PC-3 (cell line): ENCODE data around the gene ENKD1.

Experiments
- EZH2 ChIP-seq: fragments of 300-600 bp; sonication (generic); IDR thresholded peaks from one replicate; pipeline ENCODE4 v1.6.1; 2017; ENCODE audit warnings: antibody characterized with exemption, mild to moderate bottlenecking, low read length; ENCODE audit not compliant: unreplicated experiment
- EZH2phosphoT487 ChIP-seq: fragments of 300-600 bp; sonication (generic); IDR thresholded peaks from 2 replicates; pipeline ENCODE4 v1.6.1; 2018; ENCODE audit warnings: mild to moderate bottlenecking, antibody characterized with exemption, low read length, borderline replicate concordance
- TF ChIP-seq, protein P1 (sequence below): fragments of 300-600 bp; sonication (generic); conservative IDR thresholded peaks from 2 replicates; pipeline ENCODE4 v1.5.1; 2017; ENCODE audit warnings: antibody characterized with exemption, low read depth, mild to moderate bottlenecking, low read length

DNA sequence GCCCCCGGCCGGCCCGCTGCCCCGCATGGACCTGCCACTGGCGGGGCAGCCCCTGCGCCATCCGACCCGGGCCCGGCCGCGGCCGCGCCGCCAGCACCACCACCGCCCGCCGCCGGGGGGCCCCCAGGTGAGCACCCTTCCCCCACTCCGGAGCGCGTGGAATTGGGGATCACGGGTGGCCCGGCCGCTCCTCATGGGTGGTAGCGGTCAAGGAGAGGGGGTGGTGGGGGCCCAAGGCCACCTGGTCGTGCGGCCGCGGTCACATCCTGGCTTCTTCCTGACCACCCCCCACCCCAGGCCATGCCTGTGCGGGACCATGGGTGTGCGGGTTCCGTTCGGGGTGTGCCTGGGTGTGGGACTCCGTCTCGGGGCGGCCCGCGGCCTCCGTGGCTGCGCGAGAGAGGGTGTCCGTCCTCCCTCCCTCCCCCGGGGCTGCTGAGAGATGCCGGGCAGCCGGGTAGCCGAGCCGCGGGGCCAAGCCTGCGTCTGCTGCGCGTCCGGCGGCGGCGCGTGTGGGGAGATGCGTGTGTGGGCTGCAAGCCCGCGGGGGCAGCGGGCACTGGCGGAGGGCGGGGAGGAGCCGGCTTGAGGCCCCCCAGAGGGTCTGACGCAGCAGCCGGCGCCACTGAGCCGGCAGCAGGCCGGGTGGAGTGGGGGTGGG lies 13.3 kb downstream of the ENKD1 start:
- TF ChIP-seq, protein P1, sequence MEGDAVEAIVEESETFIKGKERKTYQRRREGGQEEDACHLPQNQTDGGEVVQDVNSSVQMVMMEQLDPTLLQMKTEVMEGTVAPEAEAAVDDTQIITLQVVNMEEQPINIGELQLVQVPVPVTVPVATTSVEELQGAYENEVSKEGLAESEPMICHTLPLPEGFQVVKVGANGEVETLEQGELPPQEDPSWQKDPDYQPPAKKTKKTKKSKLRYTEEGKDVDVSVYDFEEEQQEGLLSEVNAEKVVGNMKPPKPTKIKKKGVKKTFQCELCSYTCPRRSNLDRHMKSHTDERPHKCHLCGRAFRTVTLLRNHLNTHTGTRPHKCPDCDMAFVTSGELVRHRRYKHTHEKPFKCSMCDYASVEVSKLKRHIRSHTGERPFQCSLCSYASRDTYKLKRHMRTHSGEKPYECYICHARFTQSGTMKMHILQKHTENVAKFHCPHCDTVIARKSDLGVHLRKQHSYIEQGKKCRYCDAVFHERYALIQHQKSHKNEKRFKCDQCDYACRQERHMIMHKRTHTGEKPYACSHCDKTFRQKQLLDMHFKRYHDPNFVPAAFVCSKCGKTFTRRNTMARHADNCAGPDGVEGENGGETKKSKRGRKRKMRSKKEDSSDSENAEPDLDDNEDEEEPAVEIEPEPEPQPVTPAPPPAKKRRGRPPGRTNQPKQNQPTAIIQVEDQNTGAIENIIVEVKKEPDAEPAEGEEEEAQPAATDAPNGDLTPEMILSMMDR: peak; percentile 28; the same call in 1 of the 2 replicates
- no peak for TF ChIP-seq EZH2
- TF ChIP-seq EZH2phosphoT487: no peak
